ENCODE data around the gene ARTN. TPM values are rescaled to one million over a fixed set of nuclear protein-coding genes. Genes with fewer than 3 reads are reported as not detected.

ARTN gene
- total RNA-seq, 1 experiment from 2014 or later, result 17.4 TPM

DNA sequence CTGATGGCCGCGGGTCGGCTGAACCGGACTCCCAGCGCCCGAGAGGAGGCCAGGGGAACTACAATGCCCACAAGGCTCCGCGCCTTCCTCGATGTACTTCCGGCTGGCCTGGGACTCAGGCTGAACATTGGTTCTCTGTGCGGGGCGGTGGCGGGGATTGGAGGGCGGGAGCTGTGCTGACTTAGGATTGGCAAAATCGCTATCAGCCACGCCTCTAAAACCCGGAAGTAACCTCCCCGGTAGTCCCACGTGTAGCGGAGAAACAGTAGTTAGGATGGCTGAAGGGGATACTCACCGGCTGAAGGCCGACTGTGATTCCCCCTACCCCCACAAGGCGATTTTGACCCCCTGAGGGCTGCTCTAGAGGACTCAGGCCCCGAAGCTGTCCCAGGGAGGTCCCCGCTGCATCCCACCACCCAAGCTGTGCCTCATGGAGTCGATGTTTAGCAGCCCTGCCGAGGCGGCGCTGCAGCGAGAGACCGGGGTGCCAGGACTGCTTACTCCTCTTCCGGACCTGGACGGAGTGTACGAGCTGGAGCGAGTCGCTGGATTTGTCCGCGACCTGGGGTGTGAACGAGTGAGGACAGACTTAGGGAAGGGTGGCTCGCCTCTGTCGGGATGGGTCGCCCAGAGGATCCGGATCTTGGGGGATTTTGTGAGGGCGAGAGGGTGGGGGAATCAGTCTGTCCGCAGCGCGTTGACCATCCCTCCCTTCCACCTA is 36.3 kb downstream of the ARTN start, which contains the start of gene DPH2:
TSS of gene DPH2 (plus strand) at position 265 of the 721 bp plus-strand sequence. CDS start at position 431, 166 bp downstream.
- peak within 1 kb of the TSS; percentile 86 for H2AFZ ChIP-seq
- no peaks in the 10 kb centered on the region for H3K9me2 ChIP-seq (ENCODE audit: insufficient read depth)
- intact Hi-C loops (cut with micrococcal nuclease; ENCODE audit: unreplicated experiment), result loop anchor here (1.0 to 10.0 kb wide), 2 partner anchors 24 to 265 kb away; partner anchors contain the start of genes IPO13 and ST3GAL3
- TF ChIP-seq, protein P1, sequence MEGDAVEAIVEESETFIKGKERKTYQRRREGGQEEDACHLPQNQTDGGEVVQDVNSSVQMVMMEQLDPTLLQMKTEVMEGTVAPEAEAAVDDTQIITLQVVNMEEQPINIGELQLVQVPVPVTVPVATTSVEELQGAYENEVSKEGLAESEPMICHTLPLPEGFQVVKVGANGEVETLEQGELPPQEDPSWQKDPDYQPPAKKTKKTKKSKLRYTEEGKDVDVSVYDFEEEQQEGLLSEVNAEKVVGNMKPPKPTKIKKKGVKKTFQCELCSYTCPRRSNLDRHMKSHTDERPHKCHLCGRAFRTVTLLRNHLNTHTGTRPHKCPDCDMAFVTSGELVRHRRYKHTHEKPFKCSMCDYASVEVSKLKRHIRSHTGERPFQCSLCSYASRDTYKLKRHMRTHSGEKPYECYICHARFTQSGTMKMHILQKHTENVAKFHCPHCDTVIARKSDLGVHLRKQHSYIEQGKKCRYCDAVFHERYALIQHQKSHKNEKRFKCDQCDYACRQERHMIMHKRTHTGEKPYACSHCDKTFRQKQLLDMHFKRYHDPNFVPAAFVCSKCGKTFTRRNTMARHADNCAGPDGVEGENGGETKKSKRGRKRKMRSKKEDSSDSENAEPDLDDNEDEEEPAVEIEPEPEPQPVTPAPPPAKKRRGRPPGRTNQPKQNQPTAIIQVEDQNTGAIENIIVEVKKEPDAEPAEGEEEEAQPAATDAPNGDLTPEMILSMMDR (conservative IDR thresholded peaks at IDR 0.05), result no peak
- no peak for TF ChIP-seq EZH2 (IDR thresholded peaks at IDR 0.05; ENCODE audit: low read depth)
- H3K4me1 ChIP-seq (replicated peaks; ENCODE audit: insufficient read depth), result peaks cover 15% of the 10 kb centered on the region
- H4K20me1 ChIP-seq (ENCODE audit: insufficient read depth), result no peaks in the 10 kb centered on the region
- H3K27ac ChIP-seq, result no peak within 1 kb of the TSS
- CTCF ChIA-PET, result interaction anchor here (0.6 to 1.3 kb wide), 2 partner anchors 37 to 78 kb away, joined by 4 to 8 read pairs; no protein-coding TSS in a partner anchor
- H3K4me3 ChIP-seq, result peak within 1 kb of the TSS; percentile 100
- H3K4me2 ChIP-seq, result peak within 1 kb of the TSS; percentile 96
- POLR2A ChIA-PET (ENCODE audit: unreplicated experiment), result interaction anchor here (0.7 kb wide), 2 partner anchors 23 to 388 kb away, joined by 3 to 4 read pairs; partner anchors contain the start of gene IPO13
- peak; percentile 93 for DNase-seq
- H3K9me3 ChIP-seq (ENCODE audit: insufficient read depth, low read depth), result no peaks in the 10 kb centered on the region
- H3F3A ChIP-seq (ENCODE audit: insufficient read depth, low read depth), result peaks cover 31% of the 10 kb centered on the region
- peaks cover 19% of the 10 kb centered on the region for H3K79me2 ChIP-seq (ENCODE audit: low read depth)
- 0 out of 2 replicates have a peak, but pooled peaks cover 6% of the 10 kb centered on the region for H3K36me3 ChIP-seq (ENCODE audit: low read depth)
- no peaks in the 10 kb centered on the region for H3K27me3 ChIP-seq (ENCODE audit: insufficient read depth, low read depth)
- BruUV-seq (replicated peaks), result TSS peak; percentile 39

DNA sequence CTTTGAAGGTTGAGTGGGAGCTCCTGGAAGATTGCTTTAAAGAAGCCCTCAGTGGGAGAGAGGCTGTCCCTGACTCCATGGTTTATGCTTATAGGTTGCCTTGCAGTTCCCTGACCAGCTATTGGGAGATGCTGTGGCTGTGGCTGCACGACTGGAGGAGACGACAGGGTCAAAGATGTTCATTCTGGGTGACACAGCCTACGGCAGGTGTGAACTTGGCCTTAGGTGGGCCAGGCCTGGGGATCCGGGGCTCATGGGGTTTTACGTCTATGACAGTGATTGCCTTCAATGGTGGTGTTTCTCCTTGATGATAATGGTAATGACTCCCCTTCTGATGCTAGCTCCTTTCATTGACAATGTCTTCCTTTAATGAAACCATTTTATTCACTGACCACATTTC is 36.9 kb downstream of the ARTN start:
- no peak for DNase-seq
- H3K27ac ChIP-seq, result no peak overlapping the region

DNA sequence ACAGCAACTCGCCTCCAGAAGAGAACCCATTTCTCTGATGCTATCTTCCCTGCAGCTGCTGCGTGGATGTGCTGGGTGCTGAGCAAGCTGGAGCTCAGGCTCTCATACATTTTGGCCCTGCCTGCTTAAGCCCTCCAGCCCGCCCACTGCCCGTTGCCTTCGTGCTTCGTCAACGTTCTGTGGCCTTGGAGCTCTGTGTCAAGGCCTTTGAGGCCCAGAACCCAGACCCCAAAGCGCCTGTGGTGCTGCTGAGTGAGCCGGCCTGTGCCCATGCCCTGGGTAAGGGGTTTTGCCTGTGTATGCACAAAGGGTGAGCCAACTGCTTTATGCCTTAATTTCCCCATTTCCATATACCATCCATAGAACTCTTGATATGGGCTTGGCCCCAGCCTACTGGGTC is 37.3 kb downstream of the ARTN start:
- Histone ChIP-seq H3K27me3 (ENCODE audit: insufficient read depth, low read depth) (no peaks in the 10 kb centered on the region), H3K36me3 (ENCODE audit: low read depth) (0 out of 2 replicates have a peak, but pooled peaks cover 6% of the 10 kb centered on the region), H3K4me1 (replicated peaks; ENCODE audit: insufficient read depth) (peaks cover 19% of the 10 kb centered on the region), H2AFZ (no peak overlapping the region), H3F3A (ENCODE audit: insufficient read depth, low read depth) (peaks cover 31% of the 10 kb centered on the region), H3K79me2 (ENCODE audit: low read depth) (peaks cover 29% of the 10 kb centered on the region), H3K9me2 (ENCODE audit: insufficient read depth) (no peaks in the 10 kb centered on the region), H3K27ac (no peak overlapping the region), H3K9me3 (ENCODE audit: insufficient read depth, low read depth) (no peaks in the 10 kb centered on the region), H3K4me3 (peak overlapping the region; percentile 100; the same call in 1 of the 2 replicates), H4K20me1 (ENCODE audit: insufficient read depth) (no peaks in the 10 kb centered on the region), H3K4me2 (peak overlapping the region; percentile 96)
- intact Hi-C loops (cut with micrococcal nuclease; ENCODE audit: unreplicated experiment), result loop anchor here (10.0 kb wide), 1 partner anchor 266 kb away; the partner anchor contains the start of gene ST3GAL3
- POLR2A ChIA-PET (ENCODE audit: unreplicated experiment), result no interaction called here
- no peak for TF ChIP-seq EZH2 (IDR thresholded peaks at IDR 0.05; ENCODE audit: low read depth)
- TF ChIP-seq, protein P1 (conservative IDR thresholded peaks at IDR 0.05), result no peak
- CTCF ChIA-PET, result interaction anchor here (0.6 to 0.9 kb wide), 4 partner anchors 25 to 756 kb away, joined by 3 to 6 read pairs (median 4); partner anchors contain the start of gene PTPRF
- no peak for DNase-seq
- BruUV-seq (replicated peaks), result no TSS peak

More for the DNA sequence above, 36.9 kb downstream of the ARTN start:
- intact Hi-C loops (cut with micrococcal nuclease; ENCODE audit: unreplicated experiment), result loop anchor here (10.0 kb wide), 1 partner anchor 266 kb away; the partner anchor contains the start of gene ST3GAL3
- no TSS peak for BruUV-seq (replicated peaks)
- Histone ChIP-seq H3K79me2 (ENCODE audit: low read depth) (peaks cover 25% of the 10 kb centered on the region), H3F3A (ENCODE audit: insufficient read depth, low read depth) (peaks cover 31% of the 10 kb centered on the region), H2AFZ (peak overlapping the region; percentile 86), H3K4me3 (peak overlapping the region; percentile 100), H3K9me2 (ENCODE audit: insufficient read depth) (no peaks in the 10 kb centered on the region), H4K20me1 (ENCODE audit: insufficient read depth) (no peaks in the 10 kb centered on the region), H3K27me3 (ENCODE audit: insufficient read depth, low read depth) (no peaks in the 10 kb centered on the region), H3K4me2 (peak overlapping the region; percentile 96), H3K36me3 (ENCODE audit: low read depth) (0 out of 2 replicates have a peak, but pooled peaks cover 6% of the 10 kb centered on the region), H3K4me1 (replicated peaks; ENCODE audit: insufficient read depth) (peaks cover 15% of the 10 kb centered on the region), H3K9me3 (ENCODE audit: insufficient read depth, low read depth) (no peaks in the 10 kb centered on the region)
- TF ChIP-seq, protein P1 (conservative IDR thresholded peaks at IDR 0.05), result no peak
- no peak for TF ChIP-seq EZH2 (IDR thresholded peaks at IDR 0.05; ENCODE audit: low read depth)
- ChIA-PET POLR2A (ENCODE audit: unreplicated experiment) (no interaction called here), CTCF (interaction anchor here (0.6 to 1.3 kb wide), 6 partner anchors 25 to 757 kb away, joined by 3 to 8 read pairs (median 5); partner anchors contain the start of gene PTPRF)
